UCSD-AML1 (cell line): ENCODE results near the gene MUC20.

Experiments used
- DNase-seq: peaks from one replicate; lab custom pipeline; 2025; ENCODE audit not compliant: unreplicated experiment; lab: John Stamatoyannopoulos, UW

The MUC20 gene

DNA sequence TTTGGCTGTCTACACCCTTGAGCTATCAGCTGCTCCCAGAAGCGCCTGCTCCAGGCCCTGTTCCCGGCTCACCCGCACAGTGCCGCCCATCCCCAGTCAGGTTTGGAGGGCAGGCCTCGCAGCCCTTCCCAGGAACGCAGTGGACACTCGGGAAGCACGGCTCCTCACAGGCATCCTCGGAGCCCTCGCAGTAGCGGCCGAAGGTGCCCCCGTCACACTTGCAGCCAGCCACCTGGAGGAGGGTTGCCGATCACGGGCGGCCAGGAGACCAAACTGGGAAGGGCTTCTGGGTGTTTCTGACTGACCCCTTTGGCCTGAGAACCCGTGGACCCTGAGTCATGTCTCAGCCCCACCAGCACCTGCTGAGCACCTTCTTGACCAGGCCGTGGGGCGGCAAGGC, 33.4 kb downstream of the MUC20 start:
- DNase-seq: no peak

DNA sequence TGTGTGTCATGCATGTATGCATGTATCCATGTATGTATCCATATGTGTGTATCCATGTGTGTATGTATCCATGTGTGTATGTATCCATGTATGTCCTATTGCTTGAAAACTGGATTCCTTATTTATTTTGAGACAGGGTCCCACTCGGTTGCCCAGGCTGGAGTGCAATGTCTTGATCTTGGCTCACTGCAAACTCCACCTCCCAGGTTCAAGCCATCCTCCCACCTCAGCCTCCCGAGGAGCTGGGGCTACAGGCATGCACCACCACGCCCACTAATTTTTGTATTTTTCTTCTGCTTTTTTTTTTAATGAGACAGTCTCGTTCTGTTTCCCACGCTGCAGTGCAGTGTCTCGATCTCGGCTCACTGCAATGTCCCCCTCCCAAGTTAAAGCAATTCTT, 34.1 kb downstream of the MUC20 start:
- no peak for DNase-seq

DNA sequence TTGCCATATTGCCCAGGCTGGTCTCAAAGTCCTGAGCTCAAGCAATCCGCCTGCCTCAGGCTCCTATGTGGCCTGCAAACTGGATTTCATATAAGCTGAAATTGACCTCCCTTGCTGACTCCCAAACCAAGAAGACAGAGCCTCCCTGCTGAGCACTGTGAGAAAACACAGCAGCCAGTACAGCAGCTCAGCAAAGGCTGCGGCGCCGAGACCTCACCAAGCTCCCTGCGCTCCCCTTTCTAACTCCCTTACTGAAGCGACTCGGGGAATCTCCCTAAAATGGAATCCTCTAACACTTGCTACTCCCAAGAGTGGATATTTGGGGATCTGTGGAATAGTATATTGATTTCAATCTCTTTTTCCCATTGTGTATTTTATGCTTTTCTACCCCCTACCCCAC, 34.6 kb downstream of the MUC20 start:
- DNase-seq: no peak

DNA sequence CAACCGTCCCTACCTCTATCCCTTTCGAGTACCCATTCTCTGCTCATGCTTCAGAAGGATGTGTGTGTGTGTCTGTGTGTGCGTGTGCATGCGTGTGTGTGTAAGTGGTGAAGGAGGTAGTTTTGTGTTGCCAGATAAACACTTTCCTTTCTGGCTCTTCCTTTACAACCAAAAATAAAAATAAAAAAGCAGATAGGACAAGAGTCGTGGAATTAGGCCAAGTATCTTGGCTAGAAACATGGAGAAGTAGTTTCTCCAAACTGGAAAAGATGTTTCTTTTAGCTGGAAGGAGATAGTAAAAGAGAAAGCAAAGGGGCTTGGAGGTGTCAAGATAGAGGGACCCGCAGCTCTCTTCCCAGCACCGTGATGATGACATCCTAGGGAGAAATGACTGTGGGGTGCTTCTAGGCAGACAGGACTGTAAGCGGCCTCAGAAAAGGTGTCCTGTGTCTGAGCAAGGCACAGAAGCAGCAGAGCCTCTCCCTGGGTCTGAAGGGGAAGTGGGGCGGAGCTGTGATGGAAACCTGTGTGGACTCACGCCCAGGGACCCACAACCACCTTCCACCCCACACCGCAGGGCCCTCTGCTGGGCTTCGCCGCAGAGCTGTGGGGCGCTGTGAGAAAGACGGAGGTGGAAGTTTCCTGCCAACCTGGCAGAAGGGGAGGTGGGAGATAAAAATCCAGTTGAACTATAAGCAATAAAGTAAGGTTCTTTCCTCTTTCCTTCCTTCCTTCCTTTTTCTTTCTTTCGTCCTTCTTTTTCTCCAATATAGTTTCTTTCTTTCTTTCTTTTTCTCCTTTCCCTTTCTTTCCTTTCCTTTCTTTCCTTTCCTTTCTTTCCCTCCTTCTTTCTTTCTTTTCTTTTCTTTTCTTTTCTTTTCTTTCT, 35.3 kb downstream of the MUC20 start:
- no peak for DNase-seq

DNA sequence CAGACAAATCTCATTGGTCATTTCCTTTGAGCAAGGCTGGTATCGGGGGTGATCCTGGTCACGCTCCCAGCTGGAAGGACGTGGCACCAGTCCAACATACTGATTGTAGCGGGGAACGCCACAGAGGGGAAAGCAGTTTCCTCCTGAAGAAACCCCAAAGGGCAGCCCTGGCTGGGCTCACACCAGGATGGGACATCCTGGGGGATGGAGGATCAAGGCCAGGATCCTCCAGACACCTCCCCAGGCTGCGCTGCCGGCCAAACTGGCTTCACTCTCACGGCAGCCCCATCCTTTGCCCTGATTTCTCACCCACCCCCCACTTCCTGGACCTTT, 36.6 kb downstream of the MUC20 start:
- DNase-seq: no peak

DNA sequence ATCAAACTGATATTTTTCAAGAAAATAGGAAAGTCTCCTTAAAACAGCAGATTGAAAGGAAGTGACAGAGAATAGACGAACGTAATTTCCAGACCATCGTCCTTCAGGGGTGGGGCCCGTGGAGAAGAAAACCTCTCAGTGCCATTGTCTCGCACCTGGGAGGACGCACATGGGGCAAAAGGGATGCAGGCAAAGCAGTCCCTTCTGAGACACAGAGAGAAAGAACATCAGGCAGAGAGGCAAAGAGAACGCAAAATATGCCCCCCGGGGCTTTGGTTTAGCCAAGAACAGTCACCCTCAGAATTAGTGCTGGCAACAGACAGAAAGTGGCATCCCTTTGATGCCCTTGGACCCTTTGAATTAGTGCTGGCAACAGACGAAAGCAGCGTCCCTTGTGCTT, 37.0 kb downstream of the MUC20 start:
- no peak for DNase-seq

DNA sequence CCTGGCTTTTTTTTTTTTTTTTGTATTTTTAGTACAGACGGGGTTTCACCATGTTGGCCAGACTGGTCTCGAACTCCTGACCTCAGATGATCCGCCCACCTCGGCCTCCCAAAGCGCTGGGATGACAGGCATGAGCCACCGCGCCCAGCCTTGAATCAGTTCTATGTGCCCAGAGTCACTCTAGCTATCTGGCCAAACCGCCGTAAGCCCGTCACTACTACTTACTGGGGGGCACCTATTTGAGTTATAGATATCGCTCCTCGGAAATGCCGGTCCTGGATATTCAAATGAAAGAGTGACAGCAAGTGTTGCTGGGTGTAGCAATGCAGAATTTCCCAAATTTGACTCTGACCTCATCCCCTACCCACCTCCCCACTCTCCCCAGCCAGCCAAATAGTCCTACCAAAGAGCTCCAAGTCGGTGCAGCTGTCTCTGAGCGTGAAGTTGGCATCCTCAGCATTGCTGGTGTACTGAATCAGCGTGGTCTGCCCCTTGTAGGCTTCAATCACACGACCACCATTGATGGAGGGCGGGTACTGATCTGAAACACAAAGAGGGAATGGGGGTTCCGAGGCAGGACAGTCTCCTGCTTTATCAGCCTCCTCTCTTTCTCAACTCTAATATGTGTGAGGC, 38.1 kb downstream of the MUC20 start:
- no peak for DNase-seq

DNA sequence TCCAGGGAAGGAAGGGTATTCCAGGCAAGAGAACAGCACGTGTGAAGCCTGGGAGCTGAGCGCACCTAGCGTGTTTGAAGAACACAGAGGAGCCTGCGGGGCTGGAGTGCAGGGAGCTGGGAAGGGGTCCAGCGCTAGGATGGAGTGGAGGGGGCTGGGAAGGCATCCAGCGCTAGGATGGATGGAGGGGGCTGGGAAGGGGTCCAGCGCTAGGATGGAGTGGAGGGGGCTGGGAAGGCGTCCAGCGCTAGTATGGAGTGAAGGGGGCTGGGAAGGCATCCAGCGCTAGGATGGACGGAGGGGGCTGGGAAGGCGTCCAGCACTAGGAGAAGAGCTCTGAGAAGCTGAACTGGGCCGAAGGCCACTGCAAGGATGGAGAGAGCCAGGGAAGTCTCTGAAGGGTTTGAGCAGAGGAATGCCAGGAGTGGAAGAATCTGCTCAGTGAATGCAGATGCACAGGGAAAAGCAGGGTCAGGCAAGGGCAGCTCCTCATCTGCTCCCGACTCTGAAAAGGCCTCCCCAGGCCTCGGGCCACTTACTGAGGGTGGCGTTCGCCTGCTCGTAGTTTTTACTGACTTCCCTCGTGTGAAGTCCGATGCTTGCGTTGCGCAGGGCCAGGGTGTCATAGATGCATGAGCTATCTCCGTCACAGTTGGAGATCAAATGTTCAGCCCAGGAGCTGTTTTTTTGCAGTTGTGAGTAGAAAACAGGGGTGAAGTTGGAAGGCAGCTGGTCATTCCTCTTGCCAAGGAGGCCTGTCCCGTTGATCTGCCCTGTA, 39.8 kb downstream of the MUC20 start:
- no peak for DNase-seq

DNA sequence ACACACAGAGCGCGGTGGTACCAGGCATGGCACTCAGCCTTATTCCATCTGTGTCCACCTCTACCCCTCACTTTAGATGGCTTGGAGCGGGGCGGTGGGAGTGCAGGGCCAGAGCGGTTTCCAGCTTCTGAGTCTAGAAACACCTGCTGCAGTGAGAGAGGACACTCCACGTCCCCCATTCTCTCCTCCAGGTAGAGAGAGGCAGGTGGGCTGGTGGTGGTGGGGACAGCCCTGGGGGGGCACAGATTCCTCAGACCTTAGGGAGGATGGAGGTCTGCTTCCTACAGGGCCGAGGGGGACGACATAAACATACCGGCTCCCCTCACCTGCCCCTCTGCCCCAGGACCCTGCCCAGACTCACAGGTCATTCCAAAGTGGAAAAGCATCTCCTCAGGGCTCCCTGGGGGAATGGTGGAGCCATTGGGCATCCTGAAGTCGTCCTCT, 40.4 kb downstream of the MUC20 start:
- DNase-seq: no peak

DNA sequence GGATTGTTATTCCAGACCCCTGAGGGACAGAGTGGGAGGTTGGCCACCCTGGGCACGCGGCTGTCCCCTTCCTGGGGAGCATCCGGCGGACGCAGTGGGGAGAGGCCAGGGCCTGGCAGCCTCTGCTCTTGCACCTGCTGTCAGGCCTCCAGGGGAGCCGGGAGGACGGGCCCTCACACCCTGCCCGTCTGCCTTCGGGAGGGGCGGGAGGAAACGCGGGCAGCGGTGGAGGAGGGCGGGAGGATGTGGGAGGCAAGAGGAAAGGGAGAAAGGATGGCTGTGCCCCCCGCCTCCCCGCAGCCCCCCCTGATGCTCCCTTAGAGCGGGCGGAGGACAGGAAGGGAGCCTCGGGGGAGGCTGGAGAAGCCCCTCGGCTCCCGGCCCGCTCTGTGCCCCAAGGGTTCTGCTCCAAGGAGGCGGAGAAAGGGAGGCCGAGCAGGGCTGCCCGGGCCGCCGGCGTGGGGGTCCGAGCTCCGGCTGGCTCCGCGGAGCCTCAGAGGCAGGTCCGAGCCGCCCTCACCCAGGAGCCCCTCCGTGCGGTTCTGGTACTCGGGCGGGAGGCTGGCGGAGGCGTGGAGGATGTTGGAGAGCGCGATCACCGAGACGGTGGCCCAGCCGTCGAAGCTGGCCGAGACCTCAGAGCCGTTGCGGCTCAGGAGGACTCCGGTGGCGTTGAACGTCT, 40.9 kb downstream of the MUC20 start:
- peak; percentile 78 for DNase-seq

DNA sequence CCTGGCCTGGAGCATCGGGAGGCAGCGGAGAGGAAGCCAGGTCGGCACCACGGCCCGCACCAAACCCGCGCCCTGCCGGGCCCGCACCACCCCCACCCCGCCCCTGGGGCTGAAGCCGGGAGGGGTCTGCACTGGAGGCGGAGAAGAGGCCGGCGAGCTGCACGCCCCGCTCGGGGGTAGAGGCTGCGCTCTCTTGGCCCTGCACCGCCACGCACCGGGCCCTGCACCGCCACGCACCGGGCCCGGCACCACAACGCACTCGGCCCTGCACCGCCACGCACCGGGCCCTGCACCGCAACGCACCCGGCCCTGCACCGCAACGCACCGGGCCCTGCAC, 41.4 kb downstream of the MUC20 start:
- DNase-seq: no peak

DNA sequence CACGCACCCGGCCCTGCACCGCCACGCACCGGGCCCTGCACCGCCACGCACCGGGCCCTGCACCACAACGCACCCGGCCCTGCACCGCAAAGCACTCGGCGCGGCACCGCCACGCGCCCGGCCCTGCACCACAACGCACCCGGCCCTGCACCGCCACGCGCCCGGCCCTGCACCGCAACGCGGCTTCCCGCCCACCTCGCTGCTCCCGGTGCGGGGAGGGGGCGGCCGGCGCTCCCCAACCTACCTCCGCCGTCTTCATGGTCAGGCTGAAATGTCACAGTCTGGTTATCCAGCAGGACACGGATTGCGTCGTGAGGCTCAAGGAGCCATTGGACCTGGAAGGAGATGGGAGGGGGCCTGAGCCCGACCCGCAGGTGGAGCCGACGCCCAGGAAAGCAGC, 41.8 kb downstream of the MUC20 start:
- DNase-seq: no peak

DNA sequence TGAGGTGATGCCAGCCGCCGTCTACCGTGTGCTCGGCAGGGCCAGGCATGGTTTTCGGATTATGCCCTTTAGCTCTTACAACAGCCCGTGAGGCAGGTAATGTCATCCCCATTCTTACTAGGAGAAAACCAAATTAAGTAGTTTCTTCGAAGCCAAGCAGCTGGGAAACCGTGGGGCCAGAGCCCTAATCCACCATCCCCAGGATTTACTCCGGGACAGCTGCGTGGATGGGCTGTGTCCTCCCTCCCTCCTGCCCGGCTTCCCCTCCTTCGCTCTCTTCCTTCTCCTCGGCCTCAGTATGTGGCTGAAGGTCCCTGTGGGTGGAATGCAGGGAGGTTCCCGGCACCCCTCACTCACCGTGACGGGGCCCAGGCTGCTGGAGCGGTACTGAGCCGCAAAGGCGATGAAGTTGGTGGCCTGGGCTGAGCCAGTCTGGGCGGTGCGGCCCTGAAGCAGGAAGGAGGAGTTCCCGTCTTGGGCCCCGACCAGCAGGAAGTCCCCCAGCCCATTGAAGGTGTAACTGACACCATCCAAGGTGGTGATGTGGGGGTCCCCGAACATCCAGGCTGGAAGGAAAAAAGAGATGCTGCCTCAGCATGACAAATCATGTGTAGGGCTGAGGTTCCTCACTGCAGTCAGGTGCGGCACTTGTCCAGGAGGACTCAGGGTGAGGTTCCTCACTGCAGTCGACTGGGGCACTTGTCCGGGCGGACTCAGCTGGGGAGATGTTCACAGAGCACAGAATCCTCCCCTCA, 42.5 kb downstream of the MUC20 start:
- peak; percentile 46 for DNase-seq

DNA sequence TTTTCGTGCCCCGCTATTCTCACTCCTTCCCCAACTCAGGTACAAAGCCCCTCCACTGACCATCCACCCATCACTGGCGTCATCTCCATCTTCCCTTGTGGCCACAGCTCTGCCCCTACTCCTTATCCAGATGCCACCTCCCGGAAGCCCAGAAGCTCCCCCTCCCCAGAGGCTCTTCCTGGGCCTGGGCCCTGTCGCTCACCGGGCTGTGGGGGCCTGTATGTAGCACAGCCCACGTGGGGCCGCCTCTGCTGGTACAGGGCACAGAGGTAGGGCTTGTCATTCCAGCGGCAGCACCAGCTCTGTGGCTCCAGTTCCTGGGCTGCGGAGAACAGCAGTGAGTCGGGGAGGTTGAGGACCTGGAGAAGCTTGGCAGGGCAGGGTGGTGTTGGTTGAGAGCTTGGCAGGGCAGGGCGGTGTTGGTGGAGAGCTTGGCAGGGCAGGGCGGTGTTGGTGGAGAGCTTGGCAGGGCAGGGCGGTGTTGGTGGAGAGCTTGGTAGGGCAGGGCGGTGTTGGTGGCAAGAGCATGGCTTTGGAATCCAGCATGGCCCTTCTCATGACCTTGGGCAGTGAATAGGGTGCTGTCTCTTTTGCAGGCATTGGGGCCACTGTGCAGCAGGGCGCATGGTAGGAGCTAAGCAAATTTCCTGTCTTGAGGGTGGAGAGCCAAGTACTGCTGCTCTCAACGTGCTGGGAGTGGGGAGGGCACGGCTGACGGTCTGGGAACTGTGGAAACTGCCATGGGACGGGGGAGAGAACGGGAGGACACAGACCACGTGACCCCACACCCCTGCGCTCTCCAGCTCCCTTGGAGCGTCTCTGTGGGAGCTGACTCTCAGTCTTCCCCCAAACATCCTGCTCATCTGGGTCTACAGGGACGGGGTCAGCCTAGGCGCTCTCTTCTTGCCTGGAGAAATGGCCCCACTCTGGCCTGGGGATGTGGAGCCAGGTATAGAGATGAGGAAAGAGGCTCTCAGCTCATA, 43.4 kb downstream of the MUC20 start:
- DNase-seq: peak; percentile 51

DNA sequence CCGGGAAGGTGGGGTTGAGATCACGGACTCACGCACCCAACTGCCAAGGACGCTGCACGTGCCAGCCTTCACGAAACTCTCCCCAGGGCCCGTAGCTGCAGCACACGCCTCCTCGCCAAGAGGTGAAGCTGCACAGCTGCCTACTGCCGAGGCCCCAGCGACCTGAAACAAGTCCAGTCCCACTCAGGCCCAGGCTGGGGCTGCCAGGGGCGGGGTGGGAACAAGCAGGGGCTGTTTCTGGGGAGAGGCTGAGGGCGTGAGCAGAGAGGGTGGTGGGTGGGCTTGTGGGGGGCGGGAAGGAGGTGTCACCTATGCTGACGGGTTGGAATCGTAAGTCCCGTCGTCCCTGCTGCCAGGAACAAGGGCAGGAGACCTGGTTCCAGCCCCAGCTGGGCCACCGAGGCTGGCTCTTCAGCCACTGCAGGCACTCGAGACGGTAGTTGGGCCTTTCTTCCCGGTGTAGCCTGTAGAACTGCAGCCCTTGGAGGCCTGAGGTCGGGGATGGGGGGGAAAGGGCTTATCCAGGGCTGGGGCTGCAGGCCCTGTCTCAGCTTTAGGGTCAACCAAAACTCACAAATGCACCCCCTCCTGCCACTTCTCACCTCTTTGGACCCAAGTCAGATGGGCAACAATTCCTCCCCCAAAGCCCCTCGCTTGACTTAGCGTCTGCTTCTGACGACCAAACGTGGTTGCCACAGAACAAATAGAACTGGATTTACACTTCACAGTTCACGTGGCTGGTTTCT, 44.4 kb downstream of the MUC20 start:
- no peak for DNase-seq

DNA sequence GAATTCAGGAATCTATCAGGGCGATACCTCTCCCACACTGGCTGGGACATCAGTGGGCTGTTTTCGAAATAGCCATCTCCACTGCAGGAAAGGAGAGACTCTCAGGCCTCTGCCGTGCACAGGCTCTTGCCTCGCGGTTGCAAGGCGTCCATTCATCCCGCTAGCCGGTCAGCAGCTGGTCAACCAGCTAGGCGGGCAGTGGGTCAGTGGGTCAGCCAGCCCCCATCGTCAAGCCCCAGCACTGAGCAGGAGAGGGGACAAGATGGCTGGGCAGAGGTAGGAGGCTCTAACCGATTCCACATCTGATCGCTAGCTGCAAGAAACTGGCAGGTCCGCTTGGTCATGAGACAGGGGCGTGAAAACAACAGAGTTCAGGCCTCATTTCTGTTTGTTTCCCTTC, 45.9 kb downstream of the MUC20 start:
- DNase-seq: no peak

DNA sequence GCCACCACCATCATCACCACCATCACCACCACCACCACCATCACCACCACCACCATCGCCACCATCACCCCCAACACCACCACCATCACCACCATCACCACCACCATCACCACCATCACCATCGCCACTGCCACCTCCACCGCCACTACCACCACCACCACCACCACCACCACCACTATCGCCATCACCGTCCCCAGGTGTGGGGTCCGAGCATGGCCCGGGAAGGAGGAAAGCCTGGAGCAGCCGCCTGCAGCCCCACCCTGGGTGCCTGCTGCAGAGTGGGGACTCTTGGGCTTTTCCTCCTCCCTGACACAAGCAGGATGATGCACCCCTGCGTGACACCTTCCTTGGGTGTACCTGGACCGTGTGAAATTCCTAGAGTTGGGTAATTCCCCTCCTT, 47.0 kb downstream of the MUC20 start:
- DNase-seq: no peak

DNA sequence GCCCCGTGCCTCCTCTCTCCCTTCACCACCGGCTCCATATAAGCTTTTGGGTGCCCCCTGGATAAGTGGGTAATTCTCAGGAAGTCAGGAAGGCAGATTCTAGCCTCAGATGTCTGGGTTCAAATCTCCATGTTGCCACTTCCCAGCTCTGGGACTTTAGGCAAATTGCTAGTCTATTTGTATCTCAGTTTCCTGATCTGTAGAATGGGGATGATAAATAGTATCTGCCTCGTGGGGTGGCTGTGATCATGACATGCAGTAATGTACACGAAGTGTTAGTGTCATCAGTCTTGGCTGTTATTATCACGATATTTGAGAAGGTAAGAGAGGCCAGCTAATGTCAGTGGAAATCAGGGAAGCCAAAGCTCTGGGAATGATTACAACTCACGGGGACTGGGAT, 47.6 kb downstream of the MUC20 start:
- DNase-seq: no peak

DNA sequence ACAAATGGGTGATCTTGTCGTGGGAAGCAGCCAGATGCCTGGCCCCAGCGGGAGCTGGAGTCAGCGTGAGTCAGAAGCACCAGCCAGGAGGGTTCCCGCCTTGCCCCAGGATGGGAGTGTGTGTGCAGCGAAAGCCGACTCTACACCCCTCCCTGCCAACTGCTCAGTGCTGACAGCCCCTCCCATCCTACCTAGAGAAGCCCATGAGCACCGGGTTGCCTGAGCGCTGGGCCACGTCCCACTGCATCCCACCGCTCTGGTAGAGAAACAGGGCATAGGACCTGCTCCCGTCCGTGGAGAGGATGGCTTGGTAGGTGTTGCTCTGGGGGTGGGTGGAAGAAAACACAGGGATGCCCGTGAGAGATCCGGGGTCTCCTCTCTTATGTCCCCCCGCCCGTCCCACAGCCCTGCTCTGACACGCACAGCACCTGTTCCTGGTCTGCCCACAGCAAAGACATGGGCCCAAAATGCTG, 48.1 kb downstream of the MUC20 start:
- DNase-seq: no peak
